Upper lobe of left lung (tissue), 4 donors: ENCODE results near the gene GPHA2.

Source experiments
- EP300 ChIP-seq, 4 donors: sonication (generic); formaldehyde crosslinking; IDR thresholded peaks; one replicate each; pipeline ENCODE4 v1.5.1; 2017; ENCODE audit warnings: antibody characterized with exemption in 4 of 4, control low read depth in 2 of 4
- POLR2A ChIP-seq, 4 donors: fragments of 450-650 bp; IDR thresholded peaks; one replicate each; pipeline ENCODE4 v1.5.1; 2016 to 2017; ENCODE audit warnings: antibody characterized with exemption in 4 of 4, mild to moderate bottlenecking in 2 of 4
- TF ChIP-seq, protein P1 (sequence below), 6 experiments: fragments of 450-650 bp in 4 of 6; fragments of 200-600 bp in 2 of 6; sonication (generic) in 2 of 6; IDR thresholded peaks; one replicate each; pipeline ENCODE4 v1.5.1; 2016 to 2019; ENCODE audit warnings: antibody characterized with exemption in 6 of 6

GRCh38 chr11:64911689-64912088 lies 24.0 kb downstream of the GPHA2 start:
- TF ChIP-seq EP300 (IDR thresholded peaks at IDR 0.05): no peak
- TF ChIP-seq, protein P1, sequence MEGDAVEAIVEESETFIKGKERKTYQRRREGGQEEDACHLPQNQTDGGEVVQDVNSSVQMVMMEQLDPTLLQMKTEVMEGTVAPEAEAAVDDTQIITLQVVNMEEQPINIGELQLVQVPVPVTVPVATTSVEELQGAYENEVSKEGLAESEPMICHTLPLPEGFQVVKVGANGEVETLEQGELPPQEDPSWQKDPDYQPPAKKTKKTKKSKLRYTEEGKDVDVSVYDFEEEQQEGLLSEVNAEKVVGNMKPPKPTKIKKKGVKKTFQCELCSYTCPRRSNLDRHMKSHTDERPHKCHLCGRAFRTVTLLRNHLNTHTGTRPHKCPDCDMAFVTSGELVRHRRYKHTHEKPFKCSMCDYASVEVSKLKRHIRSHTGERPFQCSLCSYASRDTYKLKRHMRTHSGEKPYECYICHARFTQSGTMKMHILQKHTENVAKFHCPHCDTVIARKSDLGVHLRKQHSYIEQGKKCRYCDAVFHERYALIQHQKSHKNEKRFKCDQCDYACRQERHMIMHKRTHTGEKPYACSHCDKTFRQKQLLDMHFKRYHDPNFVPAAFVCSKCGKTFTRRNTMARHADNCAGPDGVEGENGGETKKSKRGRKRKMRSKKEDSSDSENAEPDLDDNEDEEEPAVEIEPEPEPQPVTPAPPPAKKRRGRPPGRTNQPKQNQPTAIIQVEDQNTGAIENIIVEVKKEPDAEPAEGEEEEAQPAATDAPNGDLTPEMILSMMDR (IDR thresholded peaks at IDR 0.05): no peak
- no peak for TF ChIP-seq POLR2A (IDR thresholded peaks at IDR 0.05)
